ENCODE data around the gene QPCTL. TPM values are rescaled to one million over a fixed set of nuclear protein-coding genes. Genes with fewer than 3 reads are reported as not detected.

QPCTL gene
- total RNA-seq, 1 donor from 2014 or later, result 1.2 TPM

- DNase-seq (no peak), ATAC-seq (no peak)
- intact Hi-C loops (cut with micrococcal nuclease), result no loop called here
Observed at GRCh38 chr19:45753548-45753947, 61.1 kb downstream of the QPCTL start.

Small RNA genes within 50 kb of the gene (microRNA-seq; reads per million reads assigned to microRNA genes)
- gene MIR642A (ENCODE audit: borderline number of aligned reads) (not detected), gene MIR642B (ENCODE audit: borderline number of aligned reads) (not detected)

Other genes starting within 250 kb of the QPCTL start
- 0.79 TPM for gene FOSB, start 224.7 kb upstream of the QPCTL start, total RNA-seq
- 29.8 TPM for gene RTN2, start 195.6 kb upstream of the QPCTL start, total RNA-seq
- gene PPM1N, start 194.2 kb upstream of the QPCTL start, total RNA-seq, result 0.57 TPM
- gene VASP, start 185.2 kb upstream of the QPCTL start, total RNA-seq, result 43.3 TPM
- gene OPA3, start 107.9 kb upstream of the QPCTL start, total RNA-seq, result 26.9 TPM
- gene GPR4, start 90.5 kb upstream of the QPCTL start, total RNA-seq, result 4.8 TPM
- 33.4 TPM for gene EML2, start 53.3 kb upstream of the QPCTL start, total RNA-seq
- gene GIPR, start 24.4 kb upstream of the QPCTL start, total RNA-seq, result 4.1 TPM
- gene SNRPD2, start 713 bp upstream of the QPCTL start, total RNA-seq, result 233 TPM
- 15.4 TPM for gene FBXO46, start 38.2 kb downstream of the QPCTL start, total RNA-seq
- not detected for gene MEIOSIN, start 40.8 kb downstream of the QPCTL start, total RNA-seq
- 26.1 TPM for gene SIX5, start 76.6 kb downstream of the QPCTL start, total RNA-seq
- gene DMPK, start 89.8 kb downstream of the QPCTL start, total RNA-seq, result 275 TPM
- 64.6 TPM for gene DMWD, start 100.2 kb downstream of the QPCTL start, total RNA-seq
- not detected for gene RSPH6A, start 122.6 kb downstream of the QPCTL start, total RNA-seq
- gene SYMPK, start 170.5 kb downstream of the QPCTL start, total RNA-seq, result 38.3 TPM
- gene FOXA3, start 171.7 kb downstream of the QPCTL start, total RNA-seq, result not detected
- gene IRF2BP1, start 193.5 kb downstream of the QPCTL start, total RNA-seq, result 22.3 TPM
- gene MYPOP, start 209.9 kb downstream of the QPCTL start, total RNA-seq, result 18.5 TPM
- not detected for gene NANOS2, start 222.1 kb downstream of the QPCTL start, total RNA-seq

Measured in left ventricle myocardium superior (tissue), 1 donor.